ENCODE data around the gene TMEM45A.
A peak's percentile ranks its signal among the peaks of the same experiment; 100 is the strongest.
"Not testable (repeated sequence)": the region's sequence is repeated elsewhere in the genome, so short reads cannot be mapped to it uniquely, and the experiment has no call there.

Gene TMEM45A

DNA sequence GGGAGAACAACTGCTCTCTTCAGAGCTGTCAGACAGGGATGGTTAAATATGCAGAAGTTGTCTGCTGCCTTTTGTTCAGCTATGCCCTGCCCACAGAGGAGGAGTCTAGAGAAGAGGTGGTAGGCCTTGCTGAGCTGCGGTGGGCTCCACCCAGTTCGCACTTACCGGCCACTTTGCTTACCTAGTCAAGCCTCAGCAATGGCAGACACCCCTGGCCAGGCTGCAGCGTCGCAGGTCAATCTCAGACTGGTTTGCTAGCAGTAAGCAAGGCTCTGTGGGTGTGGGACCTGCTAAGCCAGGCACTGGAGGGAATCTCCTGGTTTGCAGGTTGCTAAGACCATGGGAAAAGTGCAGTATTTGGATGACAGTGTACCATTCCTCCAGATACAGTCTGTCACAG, 12.3 kb upstream of the TMEM45A start:
- no peak for DNase-seq (ENCODE audit: low read depth)
- H3K4me3 ChIP-seq (ENCODE audit: low read depth, low read length): no peak overlapping the region

GRCh38 chr3:100482176-100482575, 10.2 kb upstream of the TMEM45A start:
- no peak overlapping the region for H3K4me3 ChIP-seq (ENCODE audit: low read depth, low read length)
- DNase-seq (ENCODE audit: low read depth): no peak

- H3K4me3 ChIP-seq (ENCODE audit: low read depth, low read length): no peak overlapping the region
- DNase-seq (ENCODE audit: low read depth): no peak
Measured at GRCh38 chr3:100483529-100483928, 8.9 kb upstream of the TMEM45A start.

DNA sequence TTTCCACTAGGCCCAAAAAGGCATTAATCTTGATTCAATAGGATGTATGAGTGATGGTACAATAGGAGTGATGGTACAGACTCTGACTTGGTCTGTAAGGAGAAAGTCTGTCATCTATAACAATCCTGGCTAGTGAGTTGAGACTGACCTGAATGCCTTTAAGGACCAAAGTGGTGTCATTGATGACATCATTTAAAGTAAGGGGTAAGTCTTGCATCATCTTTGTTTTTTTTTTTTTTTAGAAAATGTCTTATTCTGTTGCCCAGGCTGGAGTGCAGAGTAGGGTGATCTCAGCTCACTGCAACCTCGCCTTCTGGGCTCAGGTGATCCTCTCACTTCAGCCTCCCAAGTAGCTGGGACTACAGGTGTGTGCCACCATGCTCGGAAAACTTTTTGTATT, 5.6 kb upstream of the TMEM45A start:
- no peak overlapping the region for H3K4me3 ChIP-seq (ENCODE audit: low read depth, low read length)
- no peak for DNase-seq (ENCODE audit: low read depth)

GRCh38 chr3:100489118-100489517, 3.3 kb upstream of the TMEM45A start:
- H3K4me3 ChIP-seq (ENCODE audit: low read depth, low read length): no peak overlapping the region
- DNase-seq (ENCODE audit: low read depth): no peak

- H3K4me3 ChIP-seq (ENCODE audit: low read depth, low read length): no peak overlapping the region
- no peak for DNase-seq (ENCODE audit: low read depth)
Measured at GRCh38 chr3:100496711-100497261, 4.4 kb downstream of the TMEM45A start.

GRCh38 chr3:100499651-100500050, 7.2 kb downstream of the TMEM45A start:
- no peak overlapping the region for H3K4me3 ChIP-seq (ENCODE audit: low read depth, low read length)

GRCh38 chr3:100500320-100500880, 8.0 kb downstream of the TMEM45A start:
- H3K4me3 ChIP-seq (ENCODE audit: low read depth, low read length): no peak overlapping the region
- peak; percentile 32 for DNase-seq (ENCODE audit: low read depth)

More at GRCh38 chr3:100499651-100500050, 7.2 kb downstream of the TMEM45A start:
- no peak for DNase-seq (ENCODE audit: low read depth)

GRCh38 chr3:100503448-100503847, 11.0 kb downstream of the TMEM45A start:
- no peak for DNase-seq (ENCODE audit: low read depth)
- no peak overlapping the region for H3K4me3 ChIP-seq (ENCODE audit: low read depth, low read length)

DNA sequence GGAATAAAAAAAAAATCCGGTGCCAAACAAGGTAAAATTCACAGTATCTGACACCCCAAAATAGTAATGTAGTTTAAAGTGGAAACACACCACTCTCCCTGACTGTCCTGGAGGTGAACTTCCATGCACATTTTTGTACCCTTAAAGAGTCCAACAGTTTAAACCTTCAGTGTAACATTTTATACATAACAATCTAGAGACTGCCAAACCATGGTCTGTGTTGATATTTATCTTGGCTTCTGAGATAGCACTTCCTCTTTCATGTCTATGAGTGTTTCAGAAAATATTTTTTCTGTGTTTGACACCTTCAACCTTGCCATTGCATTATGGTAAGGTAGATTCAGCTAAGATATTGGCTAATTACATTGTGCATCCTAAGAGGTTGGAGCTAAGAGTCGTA, 13.9 kb downstream of the TMEM45A start:
- no peak for DNase-seq (ENCODE audit: low read depth)
- no peak overlapping the region for H3K4me3 ChIP-seq (ENCODE audit: low read depth, low read length)

DNA sequence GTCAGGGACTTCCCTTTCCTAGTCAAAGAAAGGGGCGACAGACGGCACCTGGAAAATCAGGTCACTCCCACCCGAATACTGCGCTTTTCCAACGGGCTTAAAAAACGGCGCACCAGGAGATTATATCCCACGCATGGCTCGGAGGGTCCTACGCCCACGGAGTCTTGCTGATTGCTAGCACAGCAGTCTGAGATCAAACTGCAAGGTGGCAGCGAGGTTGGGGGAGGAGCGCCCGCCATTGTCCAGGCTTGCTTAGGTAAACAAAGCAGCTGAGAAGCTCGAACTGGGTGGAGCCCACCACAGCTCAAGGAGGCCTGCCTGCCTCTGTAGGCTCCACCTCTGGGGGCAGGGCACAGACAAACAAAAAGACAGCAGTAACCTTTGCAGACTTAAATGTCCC, 17.4 kb downstream of the TMEM45A start:
- not testable (repeated sequence) for H3K4me3 ChIP-seq (ENCODE audit: low read depth, low read length); DNase-seq (ENCODE audit: low read depth)

DNA sequence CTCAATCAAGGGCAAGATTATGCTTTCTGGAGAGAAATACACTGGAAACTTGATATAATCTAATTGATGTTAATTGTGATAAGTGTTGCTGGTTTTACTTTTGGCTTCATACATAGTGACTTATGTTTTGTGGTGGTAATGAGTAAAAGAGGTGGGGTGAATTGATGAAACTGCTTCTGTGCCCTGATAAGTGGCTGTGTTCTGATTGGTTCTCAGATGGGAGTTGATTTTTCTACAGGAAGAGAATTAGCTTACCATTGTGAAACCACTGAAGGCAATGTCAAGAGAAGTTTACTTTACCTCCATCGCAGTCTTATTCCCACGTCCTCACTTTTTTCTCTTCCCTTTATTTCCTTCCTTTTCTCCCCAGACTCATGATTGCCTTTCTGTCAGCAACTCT, 23.8 kb downstream of the TMEM45A start:
- no peak overlapping the region for H3K4me3 ChIP-seq (ENCODE audit: low read depth, low read length)
- no peak for DNase-seq (ENCODE audit: low read depth)

DNA sequence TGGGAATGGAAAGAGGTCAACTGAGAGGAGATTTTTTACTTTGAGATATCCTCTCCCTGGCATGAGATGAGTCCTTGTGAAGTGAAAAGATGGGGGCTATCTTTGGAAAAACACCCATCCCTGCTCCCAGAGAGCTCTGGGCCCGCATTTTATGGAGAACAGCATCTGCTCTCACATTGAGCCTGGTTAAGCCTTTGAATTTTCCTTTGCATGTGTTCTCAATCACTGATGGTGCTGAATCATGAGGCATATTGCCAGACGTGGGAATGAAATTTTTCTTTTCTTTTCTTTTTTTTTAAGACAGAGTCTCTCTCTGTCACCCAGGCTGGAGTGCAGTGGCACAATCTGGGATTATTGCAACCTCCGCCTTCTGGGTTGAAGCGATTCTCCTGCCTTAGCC, 24.4 kb downstream of the TMEM45A start:
- no peak overlapping the region for H3K4me3 ChIP-seq (ENCODE audit: low read depth, low read length)
- DNase-seq (ENCODE audit: low read depth): no peak

DNA sequence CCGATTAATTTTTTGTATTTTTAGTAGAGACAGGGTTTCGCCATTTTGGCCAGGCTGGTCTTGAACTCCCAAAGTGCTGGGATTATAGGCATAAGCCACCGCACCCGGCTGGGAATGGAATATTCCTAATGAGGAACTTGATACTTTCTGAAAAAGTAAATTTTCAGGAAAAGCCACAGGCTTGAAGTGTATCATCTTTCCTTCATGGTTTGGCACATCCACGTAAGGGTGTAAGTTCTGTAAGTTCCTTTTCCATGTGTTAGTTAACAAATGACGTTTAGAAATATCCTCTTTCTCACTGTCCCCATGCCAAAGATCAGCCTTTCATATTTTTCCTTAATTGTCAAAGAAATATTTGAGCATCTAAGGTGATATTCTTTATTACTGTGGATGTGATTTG, 24.9 kb downstream of the TMEM45A start:
- DNase-seq (ENCODE audit: low read depth): no peak

GRCh38 chr3:100518244-100518643, 25.8 kb downstream of the TMEM45A start:
- H3K4me3 ChIP-seq (ENCODE audit: low read depth, low read length): no peak overlapping the region

More for the DNA sequence above, 24.9 kb downstream of the TMEM45A start:
- H3K4me3 ChIP-seq (ENCODE audit: low read depth, low read length): no peak overlapping the region

GRCh38 chr3:100518983-100519382, 26.6 kb downstream of the TMEM45A start:
- no peak for DNase-seq (ENCODE audit: low read depth)
- no peak overlapping the region for H3K4me3 ChIP-seq (ENCODE audit: low read depth, low read length)

More at GRCh38 chr3:100518244-100518643, 25.8 kb downstream of the TMEM45A start:
- DNase-seq (ENCODE audit: low read depth): no peak

DNA sequence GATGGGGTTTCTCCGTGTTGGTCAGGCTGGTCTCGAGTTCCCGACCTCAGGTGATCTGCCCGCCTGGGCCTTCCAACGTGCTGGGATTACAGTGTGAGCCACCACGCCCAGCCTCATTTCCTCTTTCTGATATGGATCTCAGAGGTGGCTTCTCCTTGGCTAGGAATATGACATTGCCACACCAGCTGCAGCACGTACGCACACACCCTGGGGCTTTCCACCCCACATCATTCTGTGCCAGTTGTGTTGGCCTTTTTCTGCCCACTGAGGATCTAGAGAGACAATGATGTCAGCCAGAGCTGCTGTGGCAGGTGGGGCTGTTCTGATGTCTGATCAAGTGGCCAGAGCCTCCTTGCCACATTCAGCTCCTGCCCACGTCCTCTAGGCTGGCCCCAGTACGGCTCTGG, 29.0 kb downstream of the TMEM45A start:
- no peak for DNase-seq (ENCODE audit: low read depth)

GRCh38 chr3:100522125-100522524, 29.7 kb downstream of the TMEM45A start:
- H3K4me3 ChIP-seq (ENCODE audit: low read depth, low read length): no peak overlapping the region
- DNase-seq (ENCODE audit: low read depth): no peak

More for the DNA sequence above, 29.0 kb downstream of the TMEM45A start:
- no peak overlapping the region for H3K4me3 ChIP-seq (ENCODE audit: low read depth, low read length)

DNA sequence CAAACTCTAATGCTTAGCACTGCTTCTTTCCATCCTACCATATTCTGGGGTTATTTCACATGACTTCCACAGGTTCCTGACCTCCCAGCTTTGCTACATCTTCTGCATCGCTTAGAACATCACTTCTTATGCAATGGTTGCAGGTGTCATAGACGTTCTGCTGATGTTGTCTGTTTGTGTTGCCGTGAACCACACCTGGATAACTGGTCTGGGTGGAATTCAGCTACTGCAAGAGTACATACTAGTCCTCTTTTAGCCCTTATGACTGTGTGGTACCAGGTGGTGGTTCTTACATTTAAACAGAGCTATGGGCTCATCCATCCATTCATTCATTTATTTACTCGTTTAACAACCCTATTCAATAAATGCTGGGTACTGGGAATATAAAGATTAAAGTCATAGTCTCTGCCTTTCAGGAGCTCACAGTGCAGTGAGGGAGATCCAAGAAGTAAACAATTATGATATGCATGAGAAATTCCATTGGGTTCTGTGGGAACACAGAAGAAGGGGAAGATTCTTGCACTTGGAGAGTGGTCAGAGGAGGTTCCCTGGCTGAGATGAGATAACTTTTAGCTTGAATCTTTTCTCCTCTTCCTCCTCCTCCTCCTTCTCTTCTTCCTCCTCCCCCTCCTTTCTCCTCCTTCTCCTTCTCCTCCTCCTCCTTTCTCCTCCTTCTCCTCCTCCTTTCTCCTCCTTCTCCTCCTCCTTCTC, 30.8 kb downstream of the TMEM45A start:
- no peak overlapping the region for H3K4me3 ChIP-seq (ENCODE audit: low read depth, low read length)
- DNase-seq (ENCODE audit: low read depth): no peak

GRCh38 chr3:100525753-100526612, 33.6 kb downstream of the TMEM45A start:
- DNase-seq (ENCODE audit: low read depth): peak; percentile 90
- no peak overlapping the region for H3K4me3 ChIP-seq (ENCODE audit: low read depth, low read length)

Measured in skeletal muscle cell (primary cell).